Left hindlimb (tissue), 1 donor: ENCODE measurements around the gene NKPD1.

ENCODE experiments used
- DNase-seq: peaks from one replicate; pipeline ENCODE4 v3.0.0-alpha.2; 2018

NKPD1 gene

DNA sequence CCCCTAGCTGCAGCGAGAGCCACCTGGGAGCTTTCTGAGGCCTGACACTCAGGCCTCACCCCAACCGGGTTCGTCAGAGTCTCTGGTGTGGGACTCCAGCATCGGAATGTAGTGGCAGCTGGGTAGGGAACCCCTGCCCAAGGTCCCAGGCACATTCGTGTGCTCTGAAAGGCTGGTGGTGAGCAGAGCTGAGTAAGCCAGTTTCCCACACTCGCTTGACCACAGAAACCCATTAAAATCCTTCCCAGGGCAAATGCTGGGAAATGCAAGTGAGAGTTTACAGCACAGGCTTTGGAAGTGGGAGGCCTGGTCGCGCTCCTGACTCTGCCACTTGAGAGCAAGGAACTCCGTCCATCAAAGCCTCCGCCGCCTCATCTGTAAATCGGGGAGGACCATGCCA lies 13.0 kb upstream of the NKPD1 start:
- DNase-seq = no peak

DNA sequence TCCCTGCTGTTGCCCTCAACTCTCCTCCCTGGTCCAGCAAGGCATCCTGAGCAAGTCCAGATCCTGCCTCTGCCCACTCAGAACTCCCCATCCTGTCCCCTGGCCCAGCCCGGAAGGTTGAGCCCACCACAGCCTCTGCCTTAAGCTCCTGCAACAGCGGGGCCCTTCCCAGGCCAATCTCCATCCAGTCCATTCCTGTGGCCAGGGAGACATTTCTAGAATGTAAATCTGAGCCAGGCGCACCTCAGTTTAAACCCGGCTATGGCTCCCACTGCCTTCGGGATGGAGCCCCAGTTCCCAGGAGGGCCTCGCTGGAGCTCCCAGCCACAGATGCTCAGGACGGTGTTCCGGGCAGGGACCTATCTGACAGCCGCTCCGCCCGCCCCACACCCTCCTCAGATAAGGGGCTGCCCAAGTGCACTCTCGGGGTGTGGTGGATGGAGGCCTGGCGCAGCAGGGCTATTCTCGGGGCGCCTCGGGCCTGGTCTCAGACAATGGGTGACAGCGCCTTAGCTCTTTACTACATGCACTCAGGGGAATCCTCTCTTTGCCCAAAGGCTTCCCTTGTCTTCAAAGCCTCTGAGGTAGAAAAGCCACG lies 11.9 kb upstream of the NKPD1 start:
- no peak for DNase-seq

DNA sequence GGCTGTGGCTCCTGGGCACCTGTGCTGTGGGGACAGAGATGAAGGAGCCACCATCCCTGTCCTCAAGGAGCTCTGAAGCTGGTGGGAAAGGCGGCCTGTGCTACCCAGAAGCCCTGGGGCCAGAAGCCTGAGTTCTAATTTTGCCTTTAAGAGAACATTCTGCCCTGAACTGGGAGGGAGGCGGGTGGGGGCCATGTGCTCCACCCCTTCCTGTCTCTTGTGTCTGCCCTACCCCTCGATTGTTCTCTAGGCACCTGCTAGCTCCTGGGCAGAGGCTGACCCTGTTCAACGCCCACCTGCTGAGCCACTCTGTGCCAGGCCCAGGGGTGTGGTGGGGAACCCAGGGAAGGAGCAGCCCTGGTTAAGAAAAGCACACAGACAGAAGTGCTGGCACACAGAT lies 11.4 kb upstream of the NKPD1 start:
- DNase-seq = no peak

DNA sequence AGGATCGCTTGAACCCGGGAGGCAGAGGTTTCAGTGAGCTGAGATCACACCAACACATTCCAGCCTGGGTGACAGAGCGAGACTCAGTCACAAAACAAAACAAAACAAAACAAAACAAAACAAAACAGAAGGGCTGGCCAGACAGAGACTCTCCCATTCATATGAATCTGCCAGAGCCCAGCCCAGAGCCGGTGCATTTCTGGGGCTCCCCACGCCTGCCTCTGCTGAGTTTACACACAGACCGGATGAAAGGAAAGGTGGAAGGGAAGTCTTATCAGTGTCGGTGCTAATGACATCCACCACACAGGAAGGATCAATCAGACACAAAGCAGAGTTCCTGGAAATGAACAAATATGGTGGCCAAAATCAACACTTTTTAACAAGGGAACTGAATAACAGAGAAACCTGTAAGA lies 10.4 kb upstream of the NKPD1 start:
- DNase-seq = no peak

DNA sequence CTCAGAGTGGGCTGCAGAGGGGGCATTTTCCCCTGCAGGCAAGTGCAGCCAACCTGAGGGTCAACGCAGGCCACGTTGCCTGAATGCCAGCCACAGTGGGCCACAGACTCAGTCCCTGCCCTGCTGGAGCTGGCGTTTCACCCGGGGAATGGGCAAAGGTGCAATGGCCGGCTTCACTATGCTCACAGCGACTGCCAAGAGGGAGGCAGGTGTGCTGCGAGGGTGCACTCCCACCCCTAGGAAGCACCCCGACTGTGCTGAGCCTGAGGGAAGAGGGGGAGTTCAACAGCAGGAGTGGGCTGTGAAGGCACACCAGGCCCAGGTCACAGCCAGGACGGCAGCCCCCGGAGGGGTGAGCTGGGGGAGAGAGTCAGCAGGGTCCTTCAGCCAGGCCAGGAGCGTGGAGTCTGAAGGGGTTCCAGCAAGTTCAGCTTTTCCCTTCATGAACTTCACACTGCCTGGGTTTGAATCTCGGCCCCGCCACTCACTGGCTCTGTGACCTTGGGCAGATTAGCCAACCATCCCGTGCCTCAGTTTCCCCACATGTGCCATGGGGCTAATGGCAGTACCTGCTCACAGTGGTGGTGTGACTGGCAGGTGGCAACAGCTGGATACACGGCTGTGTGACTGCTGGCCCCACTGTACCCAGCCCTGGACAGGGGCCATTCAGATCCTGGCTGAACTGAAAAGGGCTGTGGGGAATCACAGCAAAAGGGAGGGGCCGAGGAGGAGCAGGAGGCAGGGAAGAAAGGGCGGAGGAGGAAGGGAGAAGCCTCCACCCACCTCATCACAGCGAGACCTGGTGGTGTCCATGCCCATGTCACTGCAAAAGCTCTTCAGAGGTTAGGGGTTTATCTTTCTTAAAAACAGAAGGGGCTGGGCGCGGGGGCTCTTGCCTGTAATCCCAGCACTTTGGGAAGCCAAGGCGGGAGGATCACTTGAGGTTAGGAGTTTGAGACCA lies 9.6 kb upstream of the NKPD1 start:
- DNase-seq = no peak

DNA sequence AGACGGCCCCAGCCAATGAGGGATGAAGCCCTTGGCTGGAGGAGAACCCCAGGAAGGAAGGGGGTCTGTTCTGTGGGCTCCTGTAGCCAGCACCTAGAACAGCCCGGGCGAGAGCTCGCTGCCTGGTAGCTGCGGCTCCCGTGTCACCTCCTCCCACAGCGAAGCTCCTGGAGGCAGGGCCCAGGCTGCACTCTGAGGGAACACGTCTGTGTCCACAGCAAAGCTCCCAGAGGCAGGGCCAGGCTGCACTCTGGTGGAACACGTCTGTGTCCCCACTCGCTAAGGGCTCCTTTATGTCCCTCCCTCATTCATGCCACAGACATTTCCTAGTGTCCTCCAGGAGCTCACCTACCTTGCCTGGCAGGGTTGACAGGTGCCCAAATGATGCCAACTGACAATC lies 8.8 kb upstream of the NKPD1 start:
- no peak for DNase-seq

DNA sequence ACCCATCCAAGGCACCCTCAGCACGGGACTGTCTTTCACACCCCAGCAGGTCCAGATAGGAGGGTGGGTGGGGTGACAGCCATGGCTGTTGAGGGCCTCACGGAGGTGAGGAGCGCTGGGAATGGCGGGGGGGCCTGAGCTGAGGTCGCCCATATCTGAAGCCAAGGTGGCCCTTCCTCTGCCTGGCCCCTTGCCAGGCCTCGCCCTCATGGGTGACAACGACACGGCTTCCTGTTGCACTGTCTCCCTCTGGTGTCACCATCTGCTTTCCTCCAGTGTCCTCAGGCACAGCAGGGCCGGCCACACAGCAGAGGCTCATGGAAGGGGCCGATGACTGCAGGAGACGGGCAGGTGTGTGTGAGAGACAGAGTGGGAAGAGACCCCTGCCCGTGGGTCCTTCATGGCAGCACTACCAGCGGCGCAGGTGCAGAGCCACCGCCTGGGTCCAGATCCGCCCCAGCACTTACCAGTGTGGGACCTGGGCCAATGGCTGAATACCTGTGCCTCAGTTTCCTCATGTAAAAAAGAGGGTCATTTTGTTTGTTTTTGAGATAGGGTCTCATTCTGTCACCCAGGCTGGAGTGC lies 8.1 kb upstream of the NKPD1 start:
- no peak for DNase-seq

DNA sequence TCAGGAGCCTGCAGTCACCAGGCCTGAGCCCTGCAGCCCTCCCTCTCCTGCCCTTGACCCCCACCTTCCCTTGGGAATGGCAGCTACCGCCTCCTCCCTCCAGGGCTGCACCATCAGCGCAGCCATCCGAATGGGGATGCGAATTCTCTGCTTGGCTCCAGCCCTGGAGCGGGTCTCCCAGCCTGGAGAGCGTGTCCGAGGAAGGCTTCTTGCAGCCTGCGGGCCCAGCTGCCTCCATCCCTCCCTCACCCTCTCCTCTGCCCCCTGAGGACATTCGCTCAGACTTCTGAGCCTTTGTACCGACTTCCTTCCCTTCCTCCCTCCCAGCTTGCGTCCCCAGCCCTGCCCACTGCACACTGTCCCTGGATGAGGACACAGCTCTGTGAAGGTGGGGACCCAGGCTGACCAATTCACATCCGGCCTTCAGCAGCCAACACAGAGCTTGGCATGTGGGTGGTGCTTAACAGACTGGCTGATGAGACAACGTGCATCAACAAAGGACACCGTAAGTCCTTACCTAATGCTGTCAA lies 6.0 kb upstream of the NKPD1 start:
- DNase-seq = no peak

DNA sequence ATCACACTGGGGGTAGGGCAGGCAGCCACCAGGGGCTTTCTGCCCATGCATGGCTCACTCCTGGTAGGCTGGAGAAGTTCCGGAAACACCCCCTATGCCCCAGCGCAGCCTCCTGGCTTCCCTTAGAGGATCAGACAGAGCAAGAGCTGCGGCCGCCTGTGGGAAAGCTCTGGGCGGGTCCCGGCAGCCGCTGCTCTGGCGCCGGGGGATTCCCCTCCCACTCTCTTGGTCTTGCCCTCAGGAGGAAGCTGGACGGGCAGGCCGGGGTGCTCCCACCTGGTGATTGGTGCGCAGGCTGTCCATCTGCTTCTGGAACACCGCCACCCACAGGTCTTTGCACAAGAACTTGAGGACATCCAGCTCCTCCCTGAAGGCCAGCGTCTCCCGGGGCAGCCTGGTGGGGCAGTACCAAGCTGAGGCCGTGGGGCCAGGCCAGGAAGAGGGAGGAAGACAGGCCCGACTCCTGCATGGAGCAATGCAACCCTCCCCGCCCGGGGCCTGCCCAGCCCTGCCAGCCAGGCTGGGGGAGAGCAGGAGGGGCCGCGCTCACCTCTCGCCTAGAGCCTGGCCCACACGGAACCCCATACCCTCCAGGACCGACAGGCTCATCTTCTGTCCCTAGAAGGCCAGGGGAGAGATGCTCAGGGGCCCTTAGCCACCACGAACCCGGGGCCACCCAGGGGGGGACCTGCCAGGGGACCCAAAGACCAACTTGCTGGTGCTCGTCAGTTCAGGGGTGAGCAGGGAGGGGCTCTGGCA lies 4.0 kb upstream of the NKPD1 start:
- no peak for DNase-seq

DNA sequence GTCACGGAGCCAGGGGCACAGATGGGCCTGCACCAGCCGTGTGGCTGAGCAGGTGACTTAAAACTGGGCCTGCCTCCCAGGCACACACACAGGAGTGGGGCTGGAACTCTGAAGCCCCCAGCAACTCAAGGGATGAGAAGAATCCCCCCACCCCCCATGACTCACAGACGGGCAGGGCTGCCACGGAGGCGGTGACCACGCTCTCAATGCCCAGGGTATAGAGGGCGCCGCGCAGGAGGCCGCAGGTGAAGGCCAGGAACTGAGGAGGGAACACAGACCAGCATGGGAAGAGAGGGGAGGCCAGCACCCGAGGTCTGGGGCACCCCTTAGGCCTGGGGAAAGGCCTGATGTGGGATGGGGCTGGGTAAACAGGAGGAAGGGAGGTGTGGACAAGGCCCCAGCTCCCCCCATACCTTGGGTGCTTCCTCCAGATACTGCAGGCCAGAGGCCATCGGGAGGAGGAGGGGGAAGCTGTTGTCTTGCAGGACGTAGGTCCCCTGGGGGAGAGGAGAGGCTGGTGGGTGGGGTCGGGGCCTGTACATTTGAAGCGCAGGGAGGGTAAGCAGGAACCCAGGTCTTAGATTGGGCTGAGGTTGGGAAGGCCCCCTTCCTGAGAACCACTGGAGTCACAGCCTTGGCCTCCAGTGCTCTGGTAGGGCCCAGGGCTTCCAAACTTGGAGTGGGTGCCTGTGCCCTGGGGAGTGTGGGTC lies 3.1 kb upstream of the NKPD1 start:
- DNase-seq = no peak

DNA sequence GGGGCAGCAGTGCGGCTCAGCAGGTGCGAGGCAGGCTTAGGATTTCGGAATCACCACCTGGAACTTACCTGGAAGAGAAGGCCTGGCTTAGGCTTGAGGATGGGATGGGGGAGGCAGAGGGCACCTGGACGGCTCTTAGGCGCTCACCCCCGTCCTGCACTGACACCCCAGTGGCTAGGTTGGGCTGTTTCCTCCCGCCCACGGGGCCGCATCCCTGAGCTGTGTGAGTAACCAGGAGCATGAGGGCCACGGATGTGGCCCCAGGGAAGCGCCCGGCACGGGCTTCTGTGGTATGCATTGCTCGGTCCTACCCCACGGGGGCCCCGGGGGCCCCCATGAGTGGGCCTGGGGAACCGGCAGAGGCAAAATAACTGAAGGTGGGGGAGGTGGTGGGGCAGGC lies 2.4 kb upstream of the NKPD1 start:
- DNase-seq = no peak

DNA sequence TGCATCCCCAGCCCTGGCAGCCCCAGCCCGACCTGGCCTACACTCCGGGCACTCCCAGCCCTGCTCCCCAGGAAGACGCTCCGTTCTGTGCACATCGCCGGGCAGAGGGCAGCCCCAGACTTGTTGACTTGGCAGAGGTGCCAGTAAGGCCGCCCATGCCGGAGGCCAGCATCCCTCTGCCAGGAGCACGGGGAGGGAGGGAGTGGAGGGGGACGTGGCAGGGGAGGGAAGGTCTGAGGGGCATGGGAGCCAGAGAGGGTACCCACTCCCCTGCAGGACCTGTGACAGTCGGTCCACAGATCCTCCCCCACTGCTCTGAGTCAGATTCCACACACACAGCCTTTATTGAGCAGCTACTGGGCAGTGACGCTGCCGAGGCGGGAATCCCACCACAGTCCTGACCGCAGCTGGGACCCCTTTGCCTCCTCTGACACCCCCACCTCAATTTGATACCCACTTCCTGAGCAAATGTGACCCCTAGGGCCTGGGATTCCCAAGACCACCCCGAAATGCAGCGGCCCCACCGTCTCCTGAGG lies 1.9 kb upstream of the NKPD1 start:
- DNase-seq = no peak

DNA sequence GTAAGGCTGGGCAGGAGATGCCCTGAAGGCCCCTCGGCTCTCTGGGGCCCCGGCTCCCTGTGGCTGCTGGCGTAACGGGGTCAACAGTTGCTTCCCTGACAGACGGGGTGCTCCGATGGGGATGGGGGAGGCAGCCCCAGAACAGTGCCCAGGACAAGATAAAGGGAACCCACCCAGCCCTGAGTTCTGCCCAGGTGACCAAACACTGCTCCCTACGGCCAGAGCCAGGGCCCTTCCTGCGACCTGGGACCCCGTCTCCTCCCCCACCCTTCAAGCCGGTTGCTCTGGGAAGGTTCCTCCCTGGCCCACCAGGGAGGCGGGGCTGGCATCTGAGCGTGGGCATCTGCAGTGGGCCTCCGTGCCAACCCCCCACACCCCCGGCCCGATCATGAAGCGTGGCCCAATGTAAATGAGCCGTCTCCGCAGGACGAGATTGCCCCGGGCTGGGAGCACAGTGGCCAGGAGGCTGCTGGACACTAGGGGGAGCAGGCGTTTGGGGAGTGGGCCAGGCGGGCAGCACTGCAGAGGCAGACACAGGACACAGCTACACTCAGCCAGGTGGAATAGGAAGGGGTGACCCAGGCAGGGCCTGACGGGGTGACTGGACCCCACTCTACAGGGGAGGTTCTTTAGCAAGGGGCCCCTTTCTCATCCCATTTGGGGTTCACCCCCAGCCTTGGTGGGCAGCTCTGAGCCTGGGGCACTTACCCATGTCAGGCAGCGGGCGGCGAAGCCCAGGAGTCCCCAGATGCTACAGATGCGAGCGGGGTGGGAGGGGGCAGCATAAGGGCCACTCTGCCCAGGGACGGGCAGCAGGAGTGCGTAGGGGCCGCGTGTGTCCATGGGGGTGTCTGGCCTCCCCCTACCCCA lies 1.2 kb upstream of the NKPD1 start:
- DNase-seq = no peak

DNA sequence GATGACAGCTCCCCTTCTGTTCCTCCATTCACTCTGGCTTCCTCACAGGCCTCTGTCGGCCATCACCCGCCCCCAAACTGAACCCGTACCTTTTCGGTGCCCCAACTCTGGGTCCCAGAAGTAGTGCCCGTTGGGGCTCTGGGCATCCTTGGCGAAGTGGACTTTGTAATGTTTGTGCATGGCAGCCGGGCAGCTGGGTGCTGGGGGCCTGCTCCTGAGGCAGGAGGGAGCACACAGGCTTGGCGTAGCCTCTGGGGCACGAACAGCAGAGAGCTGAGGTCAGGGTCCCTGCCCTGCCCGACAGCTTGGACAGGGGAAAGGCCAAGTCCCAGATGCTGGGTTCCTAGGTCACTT lies 834 bp downstream of the NKPD1 start:
- DNase-seq = no peak

DNA sequence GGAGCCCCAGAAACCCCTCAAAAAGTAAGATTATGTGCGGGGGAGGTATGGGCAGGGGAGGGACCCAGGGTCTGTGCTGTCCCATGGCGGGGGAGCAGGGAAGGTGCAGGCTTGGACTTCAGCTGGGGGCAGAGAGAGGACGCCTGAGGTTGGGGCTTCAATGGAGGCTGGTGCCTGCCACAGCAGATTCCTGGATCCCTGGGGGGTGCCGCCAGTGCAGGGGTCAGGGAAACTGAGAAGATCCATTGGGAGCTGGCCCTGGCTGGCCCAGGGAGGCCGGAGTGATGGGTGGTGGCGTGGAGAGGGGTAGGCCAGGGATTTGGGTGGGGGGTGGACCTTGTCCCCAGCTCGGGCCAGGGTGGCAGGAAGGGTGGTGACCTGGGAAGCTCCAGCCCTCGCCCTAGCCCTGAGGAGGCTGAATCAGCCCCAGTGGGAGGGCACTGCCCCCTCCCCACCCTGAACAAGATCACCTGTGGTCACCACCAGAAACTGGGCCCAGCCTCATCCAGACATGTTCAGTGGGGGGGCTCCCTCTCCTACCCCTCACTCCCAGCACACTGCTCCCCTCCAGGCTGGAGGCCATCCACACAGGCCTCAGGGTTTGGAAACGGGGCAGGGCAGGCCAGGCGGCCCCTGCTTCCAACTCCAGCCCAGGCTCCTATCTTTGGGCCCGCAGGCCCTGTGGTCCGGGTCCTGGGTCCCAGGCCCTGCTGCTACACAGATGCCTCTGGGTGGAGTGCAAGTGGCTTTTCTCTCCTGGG lies 1.4 kb downstream of the NKPD1 start:
- DNase-seq = no peak

DNA sequence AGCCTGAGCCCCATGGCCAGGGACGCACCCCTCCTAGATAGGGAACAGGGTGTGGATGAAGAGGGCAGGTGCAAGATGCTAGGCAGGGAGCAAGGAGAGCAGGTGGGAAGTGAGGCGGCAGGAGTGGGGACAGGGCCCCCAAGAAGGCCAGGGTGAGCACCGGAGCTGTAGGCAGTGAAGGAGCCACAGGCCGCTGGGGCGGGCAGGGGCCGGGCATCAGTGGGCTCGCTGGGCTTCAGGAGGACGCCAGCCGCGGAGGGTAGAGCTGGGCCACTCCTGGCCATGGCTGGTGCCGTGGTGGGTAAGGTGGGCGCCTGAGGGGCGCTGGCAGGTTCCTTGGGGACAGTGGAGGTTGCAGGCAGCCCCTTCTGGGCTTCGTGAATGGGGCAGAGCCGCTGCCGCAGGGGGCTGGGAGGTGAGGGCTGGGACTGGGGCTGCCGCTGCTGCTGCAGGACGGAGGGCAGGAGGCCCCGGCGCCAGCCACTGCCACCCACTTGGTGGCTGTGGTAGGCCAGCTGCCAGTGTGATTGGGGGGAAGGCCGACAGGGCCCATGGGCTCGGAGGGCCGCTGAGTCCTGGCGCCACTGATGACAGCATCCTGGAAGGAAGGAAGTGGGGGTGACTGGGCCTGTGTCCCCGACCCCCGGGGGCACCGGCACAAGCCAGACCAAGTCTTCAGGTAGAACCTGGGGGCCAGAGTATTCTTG lies 2.1 kb downstream of the NKPD1 start:
- DNase-seq = no peak

DNA sequence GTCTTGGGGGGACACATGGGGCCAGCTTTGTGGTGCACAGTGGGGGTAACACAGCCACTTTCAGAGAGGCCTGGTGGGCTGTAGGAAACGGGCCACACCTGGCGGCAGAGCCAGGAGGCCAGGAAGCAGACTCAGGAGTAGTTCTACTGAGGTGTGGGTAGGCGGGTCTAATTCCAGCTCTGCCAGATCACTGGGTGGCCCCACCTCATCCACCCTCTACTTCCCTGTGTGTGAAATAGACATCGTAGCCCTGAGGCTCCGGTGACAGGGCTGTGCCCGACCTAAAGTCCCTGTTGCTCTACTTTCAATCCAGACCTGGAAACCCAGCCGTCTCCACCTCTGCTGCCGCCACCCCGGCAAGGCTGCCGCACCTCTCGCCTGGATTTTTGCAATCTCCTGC lies 4.0 kb downstream of the NKPD1 start:
- no peak for DNase-seq

DNA sequence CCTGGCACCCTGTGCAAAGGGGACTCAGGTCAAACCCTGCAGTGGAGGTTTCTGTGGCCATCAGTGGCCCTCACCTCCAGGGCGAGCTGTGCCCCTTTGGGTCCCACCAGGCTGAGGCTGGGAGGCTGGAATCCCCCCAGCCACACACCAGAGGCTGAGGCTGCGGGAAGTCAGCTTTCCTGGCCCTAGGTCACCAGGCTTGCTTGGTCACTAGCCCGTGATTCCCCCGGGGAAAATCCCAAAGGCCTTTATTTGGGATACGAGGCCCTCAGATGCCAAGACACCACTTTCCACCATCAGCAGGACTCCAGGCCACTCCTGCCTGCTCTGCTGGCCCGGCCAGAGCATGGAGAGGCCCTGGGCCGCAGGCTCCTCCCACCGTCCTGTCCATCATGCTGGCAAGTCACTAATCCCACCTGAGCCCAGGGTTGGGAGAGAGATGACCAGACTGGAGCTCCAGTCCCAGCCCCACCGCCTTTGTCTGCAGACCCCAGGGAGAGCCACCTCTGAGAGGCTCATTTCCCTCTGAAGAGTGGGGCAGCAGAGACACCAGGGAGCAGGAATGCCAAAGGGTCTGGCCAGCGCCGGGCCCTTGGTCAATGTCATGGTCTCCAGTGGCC lies 4.7 kb downstream of the NKPD1 start:
- no peak for DNase-seq
